ENCODE data around the gene PRRX1. TPM values are rescaled to one million over a fixed set of nuclear protein-coding genes. Genes with fewer than 3 reads are reported as not detected.

PRRX1 gene
- total RNA-seq (2022; extraction: Qiagen RNA extraction): 0.06 TPM in 1 of 5 replicates, not detected in the others

DNA sequence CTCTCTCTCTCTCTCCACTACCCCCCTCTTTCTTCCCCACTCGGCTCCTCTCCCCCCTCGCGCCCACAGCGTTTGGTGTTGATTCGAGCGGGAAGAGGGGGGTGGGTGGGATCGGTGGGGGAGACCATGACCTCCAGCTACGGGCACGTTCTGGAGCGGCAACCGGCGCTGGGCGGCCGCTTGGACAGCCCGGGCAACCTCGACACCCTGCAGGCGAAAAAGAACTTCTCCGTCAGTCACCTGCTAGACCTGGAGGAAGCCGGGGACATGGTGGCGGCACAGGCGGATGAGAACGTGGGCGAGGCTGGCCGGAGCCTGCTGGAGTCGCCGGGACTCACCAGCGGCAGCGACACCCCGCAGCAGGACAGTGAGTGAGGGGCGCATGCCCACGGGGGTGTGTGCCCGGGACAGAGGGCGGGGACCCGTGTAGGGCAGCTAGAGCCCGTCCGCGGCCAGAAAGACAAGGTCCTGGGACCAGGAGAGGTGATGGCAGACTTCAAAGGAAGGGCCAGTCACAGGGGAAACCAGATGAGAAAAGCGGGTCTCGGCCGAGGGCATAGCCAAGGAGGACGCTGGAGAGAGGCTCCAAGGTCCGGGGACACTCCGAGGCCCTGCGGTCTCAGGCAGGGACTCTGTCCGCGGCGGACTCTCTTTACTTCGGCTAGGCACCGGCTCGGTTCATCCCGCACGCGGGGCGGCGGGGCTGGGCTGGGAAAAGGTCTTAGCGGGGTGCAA lies at the start of gene PRRX1:
TSS of gene PRRX1 (plus strand) at position 39 of the 735 bp plus-strand sequence. CDS start at position 127, 88 bp downstream.

Other genes with a start within 250 kb of the PRRX1 start
- 6.3 to 7.6 TPM (median 6.5 TPM) in 5 replicates for gene GORAB, start 132.0 kb upstream of the PRRX1 start, total RNA-seq (2022; extraction: Qiagen RNA extraction)